Measurements from ENCODE around the gene MRPL50. TPM values are rescaled to one million over a fixed set of nuclear protein-coding genes. Genes with fewer than 3 reads are reported as not detected.

The MRPL50 gene
- total RNA-seq, 1 donor from 2014 or later: 11.1 TPM

GRCh38 chr9:101442736-101443135, 44.3 kb upstream of the MRPL50 start:
- H3K9me3 Mint-ChIP-seq (ENCODE audit: unreplicated experiment): no peaks in the 10 kb centered on the region
- H3K36me3 Mint-ChIP-seq (ENCODE audit: low read depth, unreplicated experiment): no peaks in the 10 kb centered on the region
- H3K4me3 Mint-ChIP-seq (ENCODE audit: unreplicated experiment): no peak overlapping the region
- peaks cover 34% of the 10 kb centered on the region for H3K4me1 Mint-ChIP-seq (ENCODE audit: unreplicated experiment)
- H3K27me3 Mint-ChIP-seq (ENCODE audit: unreplicated experiment): no peaks in the 10 kb centered on the region
- no peak for DNase-seq (ENCODE audit: low spot score)
- peak overlapping the region; percentile 74 for H3K27ac Mint-ChIP-seq (ENCODE audit: unreplicated experiment)
- TF ChIP-seq CTCF (IDR thresholded peaks at IDR 0.05; ENCODE audit: unreplicated experiment): no peak

GRCh38 chr9:101442318-101442717, 43.9 kb upstream of the MRPL50 start:
- no peak for TF ChIP-seq CTCF (IDR thresholded peaks at IDR 0.05; ENCODE audit: unreplicated experiment)
- H3K9me3 Mint-ChIP-seq (ENCODE audit: unreplicated experiment): no peaks in the 10 kb centered on the region

GRCh38 chr9:101440714-101441230, 42.4 kb upstream of the MRPL50 start:
- H3K36me3 Mint-ChIP-seq (ENCODE audit: low read depth, unreplicated experiment): no peaks in the 10 kb centered on the region
- H3K4me3 Mint-ChIP-seq (ENCODE audit: unreplicated experiment): no peak overlapping the region
- DNase-seq (ENCODE audit: low spot score): no peak
- no peaks in the 10 kb centered on the region for H3K9me3 Mint-ChIP-seq (ENCODE audit: unreplicated experiment)
- TF ChIP-seq CTCF (IDR thresholded peaks at IDR 0.05; ENCODE audit: unreplicated experiment): no peak
- H3K4me1 Mint-ChIP-seq (ENCODE audit: unreplicated experiment): peaks cover 33% of the 10 kb centered on the region
- no peaks in the 10 kb centered on the region for H3K27me3 Mint-ChIP-seq (ENCODE audit: unreplicated experiment)
- peak overlapping the region; percentile 53 for H3K27ac Mint-ChIP-seq (ENCODE audit: unreplicated experiment)

More at GRCh38 chr9:101442318-101442717, 43.9 kb upstream of the MRPL50 start:
- H3K27me3 Mint-ChIP-seq (ENCODE audit: unreplicated experiment): no peaks in the 10 kb centered on the region
- H3K4me1 Mint-ChIP-seq (ENCODE audit: unreplicated experiment): peaks cover 34% of the 10 kb centered on the region
- peak overlapping the region; percentile 84 for H3K27ac Mint-ChIP-seq (ENCODE audit: unreplicated experiment)
- H3K4me3 Mint-ChIP-seq (ENCODE audit: unreplicated experiment): no peak overlapping the region
- H3K36me3 Mint-ChIP-seq (ENCODE audit: low read depth, unreplicated experiment): no peaks in the 10 kb centered on the region
- no peak for DNase-seq (ENCODE audit: low spot score)

DNA sequence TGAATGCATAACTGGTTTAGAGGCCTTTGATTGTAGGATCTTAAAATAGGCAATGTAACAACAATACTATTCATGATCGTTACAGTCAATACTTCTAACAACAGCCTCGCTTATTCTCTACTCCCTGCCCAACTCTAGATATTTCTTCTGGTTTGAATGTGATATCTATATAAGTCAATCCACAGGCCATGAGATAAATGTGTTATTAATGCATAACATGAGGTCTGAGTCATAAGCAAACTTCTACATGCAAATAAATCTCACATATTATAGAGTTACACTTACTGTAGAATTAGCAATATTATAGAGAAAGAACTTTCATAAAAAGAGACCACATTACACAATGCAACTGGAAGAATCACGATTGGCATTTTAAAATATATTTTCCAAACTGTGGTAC, 40.1 kb upstream of the MRPL50 start:
- H3K27ac Mint-ChIP-seq (ENCODE audit: unreplicated experiment): no peak overlapping the region
- peaks cover 21% of the 10 kb centered on the region for H3K4me1 Mint-ChIP-seq (ENCODE audit: unreplicated experiment)
- no peak for DNase-seq (ENCODE audit: low spot score)
- H3K4me3 Mint-ChIP-seq (ENCODE audit: unreplicated experiment): no peak overlapping the region
- no peak for TF ChIP-seq CTCF (IDR thresholded peaks at IDR 0.05; ENCODE audit: unreplicated experiment)
- no peaks in the 10 kb centered on the region for H3K27me3 Mint-ChIP-seq (ENCODE audit: unreplicated experiment)
- H3K9me3 Mint-ChIP-seq (ENCODE audit: unreplicated experiment): no peaks in the 10 kb centered on the region
- no peaks in the 10 kb centered on the region for H3K36me3 Mint-ChIP-seq (ENCODE audit: low read depth, unreplicated experiment)

GRCh38 chr9:101437806-101438232, 39.4 kb upstream of the MRPL50 start:
- Mint-ChIP-seq H3K4me3 (ENCODE audit: unreplicated experiment) (no peak overlapping the region), H3K4me1 (ENCODE audit: unreplicated experiment) (peaks cover 18% of the 10 kb centered on the region), H3K36me3 (ENCODE audit: low read depth, unreplicated experiment) (no peaks in the 10 kb centered on the region), H3K27me3 (ENCODE audit: unreplicated experiment) (no peaks in the 10 kb centered on the region), H3K9me3 (ENCODE audit: unreplicated experiment) (no peaks in the 10 kb centered on the region), H3K27ac (ENCODE audit: unreplicated experiment) (no peak overlapping the region)
- no peak for DNase-seq (ENCODE audit: low spot score)
- no peak for TF ChIP-seq CTCF (IDR thresholded peaks at IDR 0.05; ENCODE audit: unreplicated experiment)
